HG02870 (cell line): ENCODE data around the gene CNTNAP2.
A peak's percentile ranks its signal among the peaks of the same experiment; 100 is the strongest.

Source experiments
- ATAC-seq: cut with Tn5 transposase; IDR thresholded peaks from one replicate; pipeline ENCODE4 v1.9.1; 2021; ENCODE audit warnings: mild to moderate bottlenecking, moderate library complexity; ENCODE audit not compliant: unreplicated experiment

CNTNAP2 gene

DNA sequence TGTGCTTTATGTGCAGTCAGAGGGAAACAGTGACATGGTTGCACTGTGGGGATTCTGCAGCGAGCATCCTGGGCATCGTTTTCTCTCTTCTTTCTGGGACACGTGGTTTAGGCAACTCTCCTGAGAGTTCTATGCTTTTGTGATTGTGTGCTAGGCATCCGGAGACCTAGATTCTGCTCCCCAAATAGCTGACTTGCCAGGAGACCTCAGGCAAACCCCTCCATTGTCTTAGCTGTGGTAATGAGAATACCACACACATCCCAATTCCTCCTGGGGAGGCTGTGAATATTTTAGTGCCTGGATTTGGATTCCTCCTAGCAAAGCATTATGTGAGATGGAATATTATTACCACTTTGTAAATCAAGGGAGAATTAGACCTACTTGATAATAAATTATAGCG lies 1862.0 kb downstream of the CNTNAP2 start:
- no peak for ATAC-seq

GRCh38 chr7:147980826-147981813 lies 1864.5 kb downstream of the CNTNAP2 start:
- ATAC-seq, result peak; percentile 62

GRCh38 chr7:147982307-147982706 lies 1865.7 kb downstream of the CNTNAP2 start:
- ATAC-seq, result no peak

GRCh38 chr7:147984265-147984664 lies 1867.7 kb downstream of the CNTNAP2 start:
- ATAC-seq, result no peak

GRCh38 chr7:147990079-147990478 lies 1873.5 kb downstream of the CNTNAP2 start:
- ATAC-seq, result no peak

DNA sequence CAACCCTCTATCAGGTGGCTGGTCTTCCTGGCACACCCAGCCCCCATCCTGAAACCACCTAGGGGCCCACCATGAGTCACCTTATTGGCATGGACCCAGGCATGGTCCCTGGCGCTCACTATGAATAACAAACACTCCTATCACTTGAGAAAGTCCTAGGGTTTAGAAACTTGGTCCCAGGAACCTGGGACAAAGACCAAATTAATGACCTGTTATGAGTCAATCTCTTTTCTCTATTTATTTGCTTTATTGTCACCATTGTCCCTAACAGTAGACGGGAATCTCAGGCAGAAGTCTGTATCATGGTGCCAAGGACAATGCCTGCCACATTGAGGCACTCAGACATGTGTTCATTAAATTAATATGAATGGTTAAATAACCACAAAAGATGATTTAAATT lies 1874.3 kb downstream of the CNTNAP2 start:
- no peak for ATAC-seq

- ATAC-seq, result no peak
Measured at GRCh38 chr7:147992698-147993097, 1876.1 kb downstream of the CNTNAP2 start.

- no peak for ATAC-seq
Measured at GRCh38 chr7:147997636-147998035, 1881.0 kb downstream of the CNTNAP2 start.

- no peak for ATAC-seq
Measured at GRCh38 chr7:147999962-148000361, 1883.4 kb downstream of the CNTNAP2 start.

GRCh38 chr7:148011753-148012152 lies 1895.2 kb downstream of the CNTNAP2 start:
- ATAC-seq, result no peak

GRCh38 chr7:148014001-148014400 lies 1897.4 kb downstream of the CNTNAP2 start:
- no peak for ATAC-seq

DNA sequence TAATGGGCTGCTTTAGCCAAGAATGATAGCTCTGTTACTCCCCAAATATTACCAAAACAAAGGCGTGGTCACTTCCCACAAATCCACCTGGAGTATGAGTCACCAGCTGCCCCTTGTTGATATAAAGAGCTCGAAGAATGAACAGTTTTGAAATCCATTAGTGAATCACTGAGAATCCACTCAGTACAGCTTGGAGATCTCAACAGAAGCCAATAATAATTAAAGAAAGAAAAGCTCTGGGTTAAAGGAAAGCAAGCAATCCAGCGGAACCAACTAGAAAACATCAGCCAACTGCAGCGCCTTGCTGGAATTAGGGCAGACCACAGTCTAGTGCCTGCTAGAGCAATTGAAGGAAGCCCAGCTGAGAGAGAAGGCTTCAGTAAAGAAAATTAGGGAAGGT lies 1897.9 kb downstream of the CNTNAP2 start:
- ATAC-seq, result no peak

DNA sequence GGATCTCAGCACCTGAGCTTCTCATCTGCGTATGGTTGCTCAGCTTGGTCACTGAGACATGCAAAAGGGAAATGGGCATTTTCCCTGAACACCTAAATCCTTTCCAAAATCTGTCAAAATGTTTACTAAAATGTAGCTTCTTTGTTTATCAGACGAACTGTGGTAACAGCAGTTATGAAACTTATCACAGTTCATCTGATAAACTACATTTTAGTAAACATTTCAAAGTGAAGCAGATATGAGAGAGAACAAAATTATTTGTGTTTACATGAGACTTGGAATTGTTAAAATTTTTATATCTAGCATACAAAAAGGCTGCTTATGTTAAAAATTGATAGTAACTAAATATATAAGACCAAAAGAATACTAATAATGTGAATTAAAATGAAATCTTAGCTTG lies 1900.5 kb downstream of the CNTNAP2 start:
- no peak for ATAC-seq

DNA sequence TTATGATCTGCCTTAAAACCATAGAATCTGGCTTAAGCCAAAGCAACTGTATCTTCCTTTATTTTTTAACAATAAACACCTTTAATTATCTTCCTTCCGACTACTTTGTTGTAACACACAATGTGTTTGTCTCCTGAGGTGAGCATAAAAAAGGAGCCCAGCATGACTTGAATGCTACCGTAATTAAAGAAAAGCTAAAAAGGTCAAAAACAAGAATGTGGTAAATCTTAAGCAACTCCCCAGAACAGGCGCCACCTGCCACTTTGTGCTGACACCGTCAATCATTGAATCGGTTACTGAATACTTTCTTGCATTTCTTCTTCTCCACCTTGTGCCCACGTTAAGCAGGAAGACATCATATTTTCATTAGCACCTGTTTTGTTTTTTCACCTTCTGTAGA lies 1904.1 kb downstream of the CNTNAP2 start:
- no peak for ATAC-seq

DNA sequence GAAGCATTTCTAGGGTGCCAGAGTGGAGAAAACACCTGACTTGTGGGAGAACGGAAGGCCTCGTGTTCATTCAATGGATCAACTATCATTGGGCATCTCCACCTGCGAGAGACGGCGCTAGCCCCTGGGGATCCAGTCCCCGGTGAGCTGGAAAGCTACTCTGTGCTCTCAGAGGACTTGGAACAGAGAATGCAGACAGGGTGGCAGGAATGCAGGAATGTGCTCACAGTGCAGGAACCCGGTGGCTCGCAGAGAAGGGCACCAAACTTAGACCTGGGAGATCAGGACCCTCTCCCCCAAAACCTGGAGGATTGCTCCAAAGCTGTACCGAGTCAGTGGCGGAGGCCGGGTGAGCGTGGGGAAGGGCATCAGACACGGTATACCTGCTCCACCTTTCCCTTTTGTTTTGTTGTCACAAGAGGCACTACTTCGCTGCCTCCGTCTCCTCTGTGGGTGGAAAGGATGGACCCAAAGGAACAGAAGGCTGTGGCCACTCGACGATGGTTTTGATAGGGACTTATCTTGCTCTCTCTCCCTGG lies 1905.0 kb downstream of the CNTNAP2 start:
- no peak for ATAC-seq

DNA sequence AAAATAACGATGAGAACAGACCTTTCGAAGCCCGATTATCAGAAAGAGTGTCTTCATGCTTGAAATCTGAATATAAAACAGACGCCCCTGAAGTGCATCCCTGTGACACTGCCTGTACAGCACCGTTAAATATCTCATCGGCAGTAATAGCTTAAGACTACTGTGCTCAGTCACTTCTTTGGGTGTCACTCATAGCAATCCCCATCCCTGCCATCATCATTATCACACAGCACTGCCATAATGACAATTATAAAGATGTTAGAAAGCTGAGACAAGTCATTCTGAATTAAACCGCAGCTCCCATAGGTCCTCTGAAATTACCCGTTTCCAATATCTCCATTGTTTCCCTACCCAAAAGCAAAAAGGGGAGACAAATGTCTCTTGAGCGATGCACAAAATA lies 1906.2 kb downstream of the CNTNAP2 start:
- ATAC-seq, result no peak

DNA sequence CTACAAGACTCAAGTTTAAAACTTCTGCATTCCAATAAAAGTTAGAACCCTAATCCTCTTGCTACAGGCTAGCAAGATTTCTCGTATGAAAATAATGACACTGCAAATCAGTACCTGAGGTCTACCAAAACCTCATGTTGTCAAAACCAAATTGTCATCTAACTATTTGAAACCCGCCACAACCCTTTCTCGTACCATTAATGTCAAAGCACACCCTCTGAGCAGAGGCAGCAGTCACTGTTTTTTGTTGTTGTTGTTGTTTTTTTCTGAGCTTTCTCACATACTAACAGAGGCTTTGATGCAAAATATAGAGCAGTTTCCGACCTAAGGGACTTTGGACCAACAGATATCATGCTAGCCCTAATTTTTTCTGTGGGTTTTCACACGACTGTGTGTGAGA lies 1910.1 kb downstream of the CNTNAP2 start:
- no peak for ATAC-seq

- ATAC-seq, result no peak
Measured at GRCh38 chr7:148028165-148028564, 1911.6 kb downstream of the CNTNAP2 start.

DNA sequence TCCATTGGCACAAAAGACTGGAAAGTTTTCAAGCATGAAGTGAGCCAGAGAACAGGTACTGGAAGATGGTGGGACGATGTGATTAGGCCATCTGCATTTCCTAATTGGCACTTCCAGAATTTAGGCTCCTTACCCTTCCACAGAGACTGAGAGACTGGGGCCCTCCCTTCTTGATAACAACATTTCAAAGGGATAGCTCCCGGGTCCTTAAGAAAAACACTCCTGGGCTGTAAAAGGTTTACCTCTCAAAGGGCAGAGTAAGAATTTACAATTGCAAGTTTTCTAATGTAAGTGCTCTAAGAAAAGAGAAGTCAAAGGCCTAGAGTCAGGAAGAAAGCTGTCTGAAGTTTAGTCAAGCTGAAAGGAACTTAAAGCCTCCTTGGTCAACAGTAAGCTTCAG lies 1914.4 kb downstream of the CNTNAP2 start:
- ATAC-seq, result no peak

GRCh38 chr7:148031811-148032210 lies 1915.2 kb downstream of the CNTNAP2 start:
- no peak for ATAC-seq

DNA sequence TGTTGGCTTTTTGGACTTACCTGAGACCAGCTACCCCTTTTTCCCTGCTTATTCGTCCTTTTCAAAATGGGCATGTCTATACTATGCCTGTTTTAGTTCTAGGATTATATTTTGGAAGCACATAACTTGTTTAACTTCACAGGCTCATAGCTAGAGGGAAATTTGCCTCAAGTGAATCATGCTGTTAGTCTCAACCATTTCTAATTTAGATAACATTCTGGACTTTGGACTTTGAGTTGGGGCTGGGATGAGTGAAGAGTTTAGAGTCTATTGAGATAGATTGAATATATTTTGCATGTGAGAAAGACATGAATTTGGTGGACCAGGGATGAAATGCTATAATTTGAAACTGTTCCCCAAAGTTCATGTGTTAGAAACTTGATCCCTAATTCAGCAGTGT lies 1919.3 kb downstream of the CNTNAP2 start:
- no peak for ATAC-seq

DNA sequence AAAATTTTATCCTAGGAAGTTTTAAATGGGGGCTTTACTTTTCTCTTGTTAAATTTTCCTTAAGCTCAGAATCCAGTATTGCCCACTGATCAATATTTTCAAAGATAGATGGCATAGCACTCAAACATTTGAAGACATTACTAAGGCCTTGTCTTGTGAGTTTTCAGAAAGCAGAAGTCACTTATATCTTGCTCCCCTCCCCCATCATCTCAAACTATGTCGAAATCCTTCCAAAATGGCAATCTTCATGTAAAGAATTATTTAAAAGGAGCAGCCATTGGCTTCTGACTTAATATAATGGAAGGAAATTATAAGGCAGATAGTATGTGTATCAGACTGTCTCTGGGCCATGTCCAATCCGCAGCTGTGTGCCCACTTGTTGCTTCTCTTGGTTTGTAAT lies 1920.4 kb downstream of the CNTNAP2 start:
- no peak for ATAC-seq
